Measurements from ENCODE around the gene RNF220. TPM values are rescaled to one million over a fixed set of nuclear protein-coding genes. Genes with fewer than 3 reads are reported as not detected.

RNF220 gene
- total RNA-seq, 2 donors from 2014 or later: 85.4 to 124 TPM

DNA sequence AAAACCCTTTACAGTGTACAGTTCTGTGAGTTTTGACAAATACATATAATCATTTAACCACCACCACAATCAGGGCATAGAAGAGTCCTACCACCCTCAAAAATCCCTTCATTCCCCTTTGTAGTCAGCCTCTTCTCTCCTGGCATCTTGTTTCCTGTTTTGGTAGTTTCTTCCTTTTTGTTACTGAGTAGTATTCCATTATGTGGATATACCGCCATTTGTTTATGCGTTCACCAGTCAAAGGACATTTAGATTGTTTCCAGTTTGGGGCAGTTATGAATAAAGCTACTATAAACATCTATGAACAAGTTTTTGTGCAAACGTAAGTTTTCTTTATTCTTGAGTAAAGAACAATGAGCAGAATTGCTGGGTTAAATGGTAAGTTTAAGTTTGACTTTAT, 49.6 kb downstream of the RNF220 start:
- Histone ChIP-seq H3K36me3 (replicated peaks in 1 of 2; ENCODE audit: insufficient read depth in 1 of 2, low read depth in 2 of 2) (no peaks in the 10 kb centered on the region), H3K27me3 (no peaks in the 10 kb centered on the region), H3K9me3 (no peaks in the 10 kb centered on the region), H3K4me1 (no peaks in the 10 kb centered on the region), H3K4me3 (no peak overlapping the region), H3K27ac (no peak overlapping the region)
- DNase-seq (no peak), ATAC-seq (no peak)
- intact Hi-C loops (cut with DNase I): no loop called here
- 87% methylated on average over 3 of the region's 3 CpGs for WGBS, 2 donors
- no peak for TF ChIP-seq POLR2A (IDR thresholded peaks at IDR 0.05)
- TF ChIP-seq, protein P1, sequence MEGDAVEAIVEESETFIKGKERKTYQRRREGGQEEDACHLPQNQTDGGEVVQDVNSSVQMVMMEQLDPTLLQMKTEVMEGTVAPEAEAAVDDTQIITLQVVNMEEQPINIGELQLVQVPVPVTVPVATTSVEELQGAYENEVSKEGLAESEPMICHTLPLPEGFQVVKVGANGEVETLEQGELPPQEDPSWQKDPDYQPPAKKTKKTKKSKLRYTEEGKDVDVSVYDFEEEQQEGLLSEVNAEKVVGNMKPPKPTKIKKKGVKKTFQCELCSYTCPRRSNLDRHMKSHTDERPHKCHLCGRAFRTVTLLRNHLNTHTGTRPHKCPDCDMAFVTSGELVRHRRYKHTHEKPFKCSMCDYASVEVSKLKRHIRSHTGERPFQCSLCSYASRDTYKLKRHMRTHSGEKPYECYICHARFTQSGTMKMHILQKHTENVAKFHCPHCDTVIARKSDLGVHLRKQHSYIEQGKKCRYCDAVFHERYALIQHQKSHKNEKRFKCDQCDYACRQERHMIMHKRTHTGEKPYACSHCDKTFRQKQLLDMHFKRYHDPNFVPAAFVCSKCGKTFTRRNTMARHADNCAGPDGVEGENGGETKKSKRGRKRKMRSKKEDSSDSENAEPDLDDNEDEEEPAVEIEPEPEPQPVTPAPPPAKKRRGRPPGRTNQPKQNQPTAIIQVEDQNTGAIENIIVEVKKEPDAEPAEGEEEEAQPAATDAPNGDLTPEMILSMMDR (IDR thresholded peaks at IDR 0.05): no peak

DNA sequence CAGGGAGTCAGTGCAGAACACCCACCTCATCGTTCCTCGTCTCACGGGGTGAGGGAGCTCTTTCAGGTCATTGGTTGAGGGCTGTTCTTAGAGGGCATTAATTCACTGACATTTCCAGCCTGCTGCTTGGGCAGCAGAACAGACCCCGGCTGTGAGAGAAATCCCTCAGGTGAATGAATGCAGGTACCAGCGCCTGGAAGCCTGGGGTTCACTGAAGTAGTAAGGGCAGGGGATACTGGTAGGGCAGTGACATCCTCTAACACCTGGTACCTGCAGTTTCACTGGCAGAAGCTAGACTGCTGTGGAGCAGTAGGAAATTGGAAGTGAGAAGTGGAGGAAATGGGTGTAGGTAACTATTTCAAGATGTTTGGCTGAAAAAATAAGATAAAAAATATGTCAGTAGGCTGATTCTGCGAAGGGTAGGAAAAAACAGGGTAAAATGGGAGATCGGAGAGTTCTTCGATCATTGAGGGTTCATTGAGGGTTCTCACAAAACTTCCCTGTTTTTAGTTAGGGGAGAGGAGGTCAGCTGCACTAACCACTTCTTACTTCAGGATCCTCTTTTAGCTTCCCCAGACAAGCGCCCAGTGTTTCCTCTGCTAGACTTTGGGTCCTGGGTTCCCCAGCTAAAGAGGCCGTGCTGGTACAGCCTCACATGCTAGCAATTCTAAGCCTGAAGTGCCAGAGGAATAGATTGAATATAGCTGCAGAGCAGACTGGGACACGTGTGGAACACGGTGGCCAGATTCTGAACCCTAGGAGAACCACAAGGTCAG, 55.2 kb downstream of the RNF220 start:
- no peak overlapping the region for H3K27ac ChIP-seq
- H3K9me3 ChIP-seq: no peaks in the 10 kb centered on the region
- H3K4me3 ChIP-seq: no peak overlapping the region
- WGBS, 2 donors: 61 to 69% methylated on average over 12 of the region's 12 CpGs
- no peaks in the 10 kb centered on the region for H3K36me3 ChIP-seq (replicated peaks in 1 of 2; ENCODE audit: insufficient read depth in 1 of 2, low read depth in 2 of 2)
- no peaks in the 10 kb centered on the region for H3K27me3 ChIP-seq
- peak in 1 of 4 donors; percentile 27 for DNase-seq
- TF ChIP-seq, protein P1 (IDR thresholded peaks at IDR 0.05): no peak
- no peak for TF ChIP-seq POLR2A (IDR thresholded peaks at IDR 0.05)
- H3K4me1 ChIP-seq: no peaks in the 10 kb centered on the region
- intact Hi-C loops (cut with DNase I): no loop called here
- no peak for ATAC-seq

DNA sequence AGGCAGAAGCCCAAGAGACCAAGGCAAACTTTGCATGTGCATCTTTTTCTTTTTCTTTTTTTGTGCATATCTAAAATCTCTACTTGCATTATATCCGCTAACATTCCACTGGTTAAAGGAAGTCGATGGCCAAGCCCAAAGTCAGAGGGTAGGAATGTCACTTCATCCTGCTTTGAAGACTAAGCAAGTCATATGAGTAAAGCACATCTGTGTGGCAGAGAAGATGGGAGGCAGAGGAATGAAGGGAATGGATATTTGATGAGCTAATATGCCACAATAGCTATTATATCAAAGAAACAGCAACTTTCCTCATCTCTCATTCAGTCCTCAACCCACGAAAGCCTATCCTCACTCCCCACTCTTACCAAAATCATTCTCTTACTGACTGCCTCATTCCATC, 59.3 kb downstream of the RNF220 start:
- H3K27me3 ChIP-seq: no peaks in the 10 kb centered on the region
- no peaks in the 10 kb centered on the region for H3K4me1 ChIP-seq
- no peak overlapping the region for H3K27ac ChIP-seq
- WGBS, 2 donors: 71 to 76% methylated on average over 3 of the region's 3 CpGs
- no peaks in the 10 kb centered on the region for H3K36me3 ChIP-seq (replicated peaks in 1 of 2; ENCODE audit: insufficient read depth in 1 of 2, low read depth in 2 of 2)
- H3K9me3 ChIP-seq: no peaks in the 10 kb centered on the region
- H3K4me3 ChIP-seq: no peak overlapping the region
- TF ChIP-seq, protein P1 (IDR thresholded peaks at IDR 0.05): no peak
- no peak for TF ChIP-seq POLR2A (IDR thresholded peaks at IDR 0.05)
- DNase-seq: no peak
- intact Hi-C loops (cut with DNase I): no loop called here
- no peak for ATAC-seq

DNA sequence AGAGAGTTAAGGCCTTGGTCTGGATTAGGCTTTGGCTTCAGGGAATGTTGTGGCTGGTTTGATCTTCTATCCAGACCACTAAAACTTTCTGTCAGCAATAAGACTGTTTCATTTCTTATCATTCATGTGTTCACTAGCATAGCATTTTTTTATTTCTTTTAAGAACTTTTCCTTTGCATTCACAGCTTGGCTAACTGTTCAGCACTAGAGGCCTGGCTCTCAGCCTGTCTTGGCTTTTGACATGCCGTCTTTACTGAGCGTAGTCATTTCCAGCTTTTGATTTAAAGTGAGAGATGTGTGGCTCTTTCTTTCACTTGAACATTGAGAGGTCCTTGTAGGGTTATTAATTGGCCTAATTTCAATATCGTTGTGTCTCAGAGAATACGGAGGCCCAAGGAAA, 62.5 kb downstream of the RNF220 start:
- Histone ChIP-seq H3K9me3 (no peaks in the 10 kb centered on the region), H3K27me3 (no peaks in the 10 kb centered on the region), H3K4me3 (no peak overlapping the region), H3K4me1 (no peaks in the 10 kb centered on the region), H3K36me3 (replicated peaks in 1 of 2; ENCODE audit: insufficient read depth in 1 of 2, low read depth in 2 of 2) (no peaks in the 10 kb centered on the region), H3K27ac (no peak overlapping the region)
- no peak for TF ChIP-seq POLR2A (IDR thresholded peaks at IDR 0.05)
- TF ChIP-seq, protein P1 (IDR thresholded peaks at IDR 0.05): no peak
- intact Hi-C loops (cut with DNase I): no loop called here
- 68 to 84% methylated on average over 4 of the region's 4 CpGs for WGBS, 2 donors
- DNase-seq: no peak
- no peak for ATAC-seq

DNA sequence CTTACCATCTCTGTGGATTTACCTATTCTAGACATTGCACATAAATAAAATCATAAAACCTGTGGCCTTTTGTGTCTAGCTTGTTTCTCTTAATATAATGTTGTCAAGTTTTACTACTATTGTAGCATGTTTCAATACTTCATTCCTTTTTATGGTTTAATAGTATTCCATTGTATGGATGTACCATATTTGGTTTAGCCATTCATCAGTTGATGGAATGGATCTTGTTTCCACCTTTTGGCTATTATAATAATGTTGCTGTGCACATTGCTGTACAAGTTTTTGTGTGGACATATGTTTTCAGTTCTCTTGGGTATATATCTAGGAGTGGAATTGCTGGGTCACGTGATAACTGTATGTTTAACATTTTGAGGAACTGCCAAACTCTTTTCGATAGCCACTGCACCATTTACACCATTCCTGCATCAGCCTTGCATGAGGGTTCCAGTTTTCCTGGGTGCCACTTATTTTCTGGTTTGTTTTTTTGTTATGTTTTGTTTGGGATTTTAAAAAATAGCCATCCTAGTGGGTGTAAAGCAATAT, 66.9 kb downstream of the RNF220 start:
- Histone ChIP-seq H3K36me3 (replicated peaks in 1 of 2; ENCODE audit: insufficient read depth in 1 of 2, low read depth in 2 of 2) (no peaks in the 10 kb centered on the region), H3K4me3 (no peak overlapping the region), H3K27ac (no peak overlapping the region), H3K4me1 (no peaks in the 10 kb centered on the region), H3K27me3 (no peaks in the 10 kb centered on the region), H3K9me3 (no peaks in the 10 kb centered on the region)
- TF ChIP-seq, protein P1 (IDR thresholded peaks at IDR 0.05): no peak
- TF ChIP-seq POLR2A (IDR thresholded peaks at IDR 0.05): no peak
- no peak for DNase-seq
- ATAC-seq: no peak
- 59 to 62% methylated on average over 2 of the region's 2 CpGs for WGBS, 2 donors
- intact Hi-C loops (cut with DNase I): no loop called here

All from body of pancreas (tissue), 4 donors.